ENCODE results near the gene ARGLU1.

ARGLU1 gene

GRCh38 chr13:106569233-106570095 is 1.5 kb upstream of the ARGLU1 start:
- no peak overlapping the region for H3K9ac ChIP-seq (ENCODE audit: low read depth, low read length, poor library complexity)
- H2AFZ ChIP-seq (ENCODE audit: low read length) = no peak overlapping the region
- no peaks in the 10 kb centered on the region for H3K9me3 ChIP-seq (replicated peaks in 1 of 2; ENCODE audit: control insufficient read depth in 2 of 2, insufficient read depth in 1 of 2, low read depth in 1 of 2, low read length in 2 of 2)
- H2BK5ac ChIP-seq (ENCODE audit: low read length) = no peak overlapping the region
- no peaks in the 10 kb centered on the region for H3K27me3 ChIP-seq (ENCODE audit: control insufficient read depth in 3 of 3, insufficient read depth in 3 of 3, low read depth in 1 of 3, low read length in 3 of 3)
- H2BK12ac ChIP-seq (ENCODE audit: low read length) = no peak overlapping the region
- H4K91ac ChIP-seq (ENCODE audit: low read depth, low read length, poor library complexity) = no peak overlapping the region
- H3K4me2 ChIP-seq (ENCODE audit: insufficient read depth, low read length, poor library complexity, severe bottlenecking) = no peak overlapping the region
- H3K18ac ChIP-seq (ENCODE audit: low read length) = no peak overlapping the region
- H3K4me3 ChIP-seq (ENCODE audit: low read length in 2 of 2) = no peak overlapping the region
- DNase-seq (ENCODE audit: low spot score) = no peak
- H2AK5ac ChIP-seq (ENCODE audit: low read depth, low read length) = no peak overlapping the region
- H4K8ac ChIP-seq (ENCODE audit: low read depth, low read length) = no peak overlapping the region
- H2BK15ac ChIP-seq (ENCODE audit: low read length) = no peak overlapping the region
- no peak overlapping the region for H3K14ac ChIP-seq (ENCODE audit: low read length)
- no peak overlapping the region for H3K4ac ChIP-seq (ENCODE audit: low read length)
- no peak overlapping the region for H3K23ac ChIP-seq (ENCODE audit: low read depth, low read length, poor library complexity)
- H3K27ac ChIP-seq (replicated peaks; ENCODE audit: low read length) = no peak overlapping the region
- H3K4me1 ChIP-seq (ENCODE audit: control insufficient read depth in 2 of 2, insufficient read depth in 1 of 2, low read depth in 1 of 2, low read length in 2 of 2) = peaks cover 4 to 6% of the 10 kb centered on the region in 2 donors
- no peaks in the 10 kb centered on the region for H3K79me1 ChIP-seq (ENCODE audit: low read depth, low read length)
- peaks cover 0 to under 1% of the 10 kb centered on the region in 2 donors for H3K36me3 ChIP-seq (replicated peaks in 1 of 2; ENCODE audit: control insufficient read depth in 2 of 2, insufficient read depth in 2 of 2, low read length in 2 of 2)
- WGBS, 2 donors (ENCODE audit: extremely low coverage in 2 of 2, insufficient read length in 2 of 2, insufficient replicate concordance in 1 of 2) = no CpG with 5 or more reads among the region's 3 CpGs
- no peak overlapping the region for H2BK120ac ChIP-seq (ENCODE audit: low read depth, low read length)

- Histone ChIP-seq H2BK120ac (ENCODE audit: low read depth, low read length) (no peak overlapping the region), H4K91ac (ENCODE audit: low read depth, low read length, poor library complexity) (no peak overlapping the region), H3K27ac (replicated peaks; ENCODE audit: low read length) (no peak overlapping the region), H3K27me3 (ENCODE audit: control insufficient read depth in 3 of 3, insufficient read depth in 3 of 3, low read depth in 1 of 3, low read length in 3 of 3) (no peaks in the 10 kb centered on the region), H3K4ac (ENCODE audit: low read length) (no peak overlapping the region), H3K14ac (ENCODE audit: low read length) (no peak overlapping the region), H3K4me3 (ENCODE audit: low read length in 2 of 2) (peak overlapping the region; percentile 64 to 93), H3K79me1 (ENCODE audit: low read depth, low read length) (no peaks in the 10 kb centered on the region), H2BK5ac (ENCODE audit: low read length) (no peak overlapping the region), H3K23ac (ENCODE audit: low read depth, low read length, poor library complexity) (no peak overlapping the region), H3K9ac (ENCODE audit: low read depth, low read length, poor library complexity) (no peak overlapping the region), H2AFZ (ENCODE audit: low read length) (peak overlapping the region; percentile 89), H3K36me3 (replicated peaks in 1 of 2; ENCODE audit: control insufficient read depth in 2 of 2, insufficient read depth in 2 of 2, low read length in 2 of 2) (peaks cover 0 to 9% of the 10 kb centered on the region in 2 donors), H3K4me2 (ENCODE audit: insufficient read depth, low read length, poor library complexity, severe bottlenecking) (peak overlapping the region; percentile 46), H2BK12ac (ENCODE audit: low read length) (no peak overlapping the region), H3K18ac (ENCODE audit: low read length) (no peak overlapping the region), H3K9me3 (replicated peaks in 1 of 2; ENCODE audit: control insufficient read depth in 2 of 2, insufficient read depth in 1 of 2, low read depth in 1 of 2, low read length in 2 of 2) (no peaks in the 10 kb centered on the region), H2AK5ac (ENCODE audit: low read depth, low read length) (no peak overlapping the region), H2BK15ac (ENCODE audit: low read length) (no peak overlapping the region), H3K4me1 (ENCODE audit: control insufficient read depth in 2 of 2, insufficient read depth in 1 of 2, low read depth in 1 of 2, low read length in 2 of 2) (peaks cover 6 to 10% of the 10 kb centered on the region in 2 donors), H4K8ac (ENCODE audit: low read depth, low read length) (no peak overlapping the region)
- no CpG with 5 or more reads among the region's 11 CpGs for WGBS, 2 donors (ENCODE audit: extremely low coverage in 2 of 2, insufficient read length in 2 of 2, insufficient replicate concordance in 1 of 2)
- DNase-seq (ENCODE audit: low spot score) = no peak
Measured at GRCh38 chr13:106568299-106569003, 514 bp upstream of the ARGLU1 start.

- peaks cover 7 to 16% of the 10 kb centered on the region in 2 donors for H3K4me1 ChIP-seq (ENCODE audit: control insufficient read depth in 2 of 2, insufficient read depth in 1 of 2, low read depth in 1 of 2, low read length in 2 of 2)
- H3K4me2 ChIP-seq (ENCODE audit: insufficient read depth, low read length, poor library complexity, severe bottlenecking) = peak overlapping the region; percentile 46
- no peak for DNase-seq (ENCODE audit: low spot score)
- H3K23ac ChIP-seq (ENCODE audit: low read depth, low read length, poor library complexity) = peak overlapping the region; percentile 76
- H2BK120ac ChIP-seq (ENCODE audit: low read depth, low read length) = no peak overlapping the region
- no peak overlapping the region for H3K27ac ChIP-seq (replicated peaks; ENCODE audit: low read length)
- H4K8ac ChIP-seq (ENCODE audit: low read depth, low read length) = no peak overlapping the region
- H2AK5ac ChIP-seq (ENCODE audit: low read depth, low read length) = peak overlapping the region; percentile 94
- H2BK12ac ChIP-seq (ENCODE audit: low read length) = no peak overlapping the region
- H3K14ac ChIP-seq (ENCODE audit: low read length) = peak overlapping the region; percentile 92
- no CpG with 5 or more reads among the region's 34 CpGs for WGBS, 2 donors (ENCODE audit: extremely low coverage in 2 of 2, insufficient read length in 2 of 2, insufficient replicate concordance in 1 of 2)
- no peak overlapping the region for H2BK15ac ChIP-seq (ENCODE audit: low read length)
- peak overlapping the region; percentile 99 for H3K9ac ChIP-seq (ENCODE audit: low read depth, low read length, poor library complexity)
- H3K9me3 ChIP-seq (replicated peaks in 1 of 2; ENCODE audit: control insufficient read depth in 2 of 2, insufficient read depth in 1 of 2, low read depth in 1 of 2, low read length in 2 of 2) = peaks cover 0 to 5% of the 10 kb centered on the region in 2 donors
- peak overlapping the region; percentile 93 to 99 for H3K4me3 ChIP-seq (ENCODE audit: low read length in 2 of 2)
- peak overlapping the region; percentile 98 for H2BK5ac ChIP-seq (ENCODE audit: low read length)
- H3K18ac ChIP-seq (ENCODE audit: low read length) = peak overlapping the region; percentile 99
- peak overlapping the region; percentile 89 for H2AFZ ChIP-seq (ENCODE audit: low read length)
- no peaks in the 10 kb centered on the region for H3K79me1 ChIP-seq (ENCODE audit: low read depth, low read length)
- peaks cover 0 to 13% of the 10 kb centered on the region in 2 donors for H3K36me3 ChIP-seq (replicated peaks in 1 of 2; ENCODE audit: control insufficient read depth in 2 of 2, insufficient read depth in 2 of 2, low read length in 2 of 2)
- no peaks in the 10 kb centered on the region for H3K27me3 ChIP-seq (ENCODE audit: control insufficient read depth in 3 of 3, insufficient read depth in 3 of 3, low read depth in 1 of 3, low read length in 3 of 3)
- H3K4ac ChIP-seq (ENCODE audit: low read length) = no peak overlapping the region
- no peak overlapping the region for H4K91ac ChIP-seq (ENCODE audit: low read depth, low read length, poor library complexity)
Measured at GRCh38 chr13:106566641-106567473, 1.1 kb downstream of the ARGLU1 start.
